Pancreas (tissue), 10 donors: ENCODE results near the gene KIAA1755. TPM values are rescaled to one million over a fixed set of nuclear protein-coding genes. Genes with fewer than 3 reads are reported as not detected.
"Not testable (repeated sequence)": the region's sequence is repeated elsewhere in the genome, so short reads cannot be mapped to it uniquely, and the experiment has no call there.

ENCODE experiments used
- ATAC-seq, 4 donors: fragments of 200-7000 bp; cut with Tn5 transposase; one replicate each; pipeline versions ENCODE4 v1.8.0 to v1.9.1; 2020; ENCODE audit warnings: mild to moderate bottlenecking in 4 of 4, moderate library complexity in 4 of 4
- DNase-seq, 6 donors: peaks; one replicate each; pipeline ENCODE4 v3.0.0-alpha.2; 2020
- FAIRE-seq: peaks from 2 replicates; lab custom pipeline; 2012; peaks lifted over from hg19 to GRCh38; lab: Jason Lieb, UNC
- H3K27ac ChIP-seq, 4 donors: fragments of 200-600 bp; sonication (generic); 1 replicate in 3 of 4; 2 replicates in 1 of 4; pipeline versions ENCODE4 v1.5.0 to v1.8.0; 2020
- H3K27me3 ChIP-seq, 4 donors: fragments of 200-600 bp; one replicate each; pipeline ENCODE4 v1.8.0; 2021
- H3K36me3 ChIP-seq, 3 donors: fragments of 200-600 bp; sonication (generic) in 1 of 3; one replicate each; pipeline versions ENCODE4 v1.5.0 to v1.8.0; 2020 to 2021
- H3K4me1 ChIP-seq, 3 donors: fragments of 200-600 bp; one replicate each; pipeline ENCODE4 v1.8.0; 2021
- H3K4me3 ChIP-seq, 4 donors: fragments of 200-600 bp; sonication (generic) in 2 of 4; one replicate each; pipeline versions ENCODE4 v1.5.0 to v1.8.0; 2020 to 2021
- H3K9me3 ChIP-seq, 4 donors: fragments of 200-600 bp; one replicate each; pipeline ENCODE4 v1.8.0; 2021
- CTCF ChIP-seq, 4 donors: fragments of 200-600 bp; sonication (generic) in 3 of 4; IDR thresholded peaks; one replicate each; pipeline versions ENCODE4 v1.5.0 to v1.8.0; 2021; ENCODE audit warnings: antibody characterized with exemption in 4 of 4
- WGBS, 2 donors: extraction: QIAGEN DNeasy Blood & Tissue Kit; methylation state at CpG; one replicate each; pipeline ENCODE4 v1.1.7; 2013; 5-methylcytosine and 5-hydroxymethylcytosine counted together
- intact Hi-C, 3 donors: fragments of 100-400 bp; cut with DNase I; formaldehyde crosslinking; loops; one replicate each; pipeline versions ENCODE4 v1.11.1 to v1.14.2; 2022
- polyA plus RNA-seq, 2 donors: library from polyadenylated mRNA; stranded (reverse); fragments of 200-250 nt; gene quantifications; one replicate each; pipeline ENCODE4 v1.2.3, GENCODE V29; 2013
- total RNA-seq, 6 donors: library from RNA; stranded (reverse); fragmentation: NEBNext Ultra II Directional in 4 of 6; extraction: Animal tissue kit (Norgen Biotek cat#: 25700) in 4 of 6; gene quantifications; one replicate each; pipeline versions ENCODE4 v1.2.1 to v1.2.4, GENCODE V29; 2021 to 2023
- donor health status: healthy with polysubstance abuse.
- donor health status: DM: no; HTN: no; CAD: no; lungs with moderate emphysema.
- donor health status: DM: no; HTN: no; CAD: no.
- donor health status: control.
- donor health status: control.
- donor health status: Bipolar disorder and iron deficiency.
- donor health status: DM: yes; HTN: yes; CAD: no.
- donor health status: DM: no; HTN: no; CAD: no.
- donor health status: DM: no; HTN: no; CAD: no.
- donor health status: DM: yes; HTN: yes; CAD: no.

KIAA1755 gene
- total and polyA plus RNA-seq, 8 donors, result 0.24 to 2.5 (median 0.96) TPM

GRCh38 chr20:38283236-38283635, 22.7 kb upstream of the KIAA1755 start:
- FAIRE-seq (no peak), ATAC-seq (no peak), DNase-seq (no peak)
- 90% methylated on average over 2 of the region's 2 CpGs for WGBS, 2 donors
- Histone ChIP-seq H3K27me3 (no peaks in the 10 kb centered on the region), H3K4me1 (no peaks in the 10 kb centered on the region), H3K27ac (no peak overlapping the region), H3K36me3 (no peaks in the 10 kb centered on the region), H3K9me3 (no peaks in the 10 kb centered on the region), H3K4me3 (no peak overlapping the region)
- intact Hi-C loops, result no loop called here
- TF ChIP-seq CTCF (IDR thresholded peaks at IDR 0.05), result no peak

- FAIRE-seq, H3K27ac ChIP-seq, ATAC-seq, H3K4me3 ChIP-seq, H3K4me1 ChIP-seq, H3K27me3 ChIP-seq, H3K9me3 ChIP-seq, H3K36me3 ChIP-seq, DNase-seq, intact Hi-C loops: not testable (repeated sequence)
- 80 to 81% methylated on average over 6 of the region's 6 CpGs for WGBS, 2 donors
Measured at GRCh38 chr20:38281176-38281915, 20.8 kb upstream of the KIAA1755 start.

- intact Hi-C loops, result no loop called here
- no peaks in the 10 kb centered on the region for H3K36me3 ChIP-seq
- DNase-seq (no peak), ATAC-seq (no peak), FAIRE-seq (no peak)
- no peak overlapping the region for H3K4me3 ChIP-seq
- WGBS, 2 donors, result 93 to 96% methylated on average over 2 of the region's 2 CpGs
- no peaks in the 10 kb centered on the region for H3K4me1 ChIP-seq
- H3K27me3 ChIP-seq, result no peaks in the 10 kb centered on the region
- TF ChIP-seq CTCF (IDR thresholded peaks at IDR 0.05), result no peak
- no peak overlapping the region for H3K27ac ChIP-seq
- no peaks in the 10 kb centered on the region for H3K9me3 ChIP-seq
Measured at GRCh38 chr20:38278763-38279162, 18.2 kb upstream of the KIAA1755 start.

GRCh38 chr20:38278131-38278530, 17.6 kb upstream of the KIAA1755 start:
- Histone ChIP-seq H3K27ac (no peak overlapping the region), H3K27me3 (no peaks in the 10 kb centered on the region), H3K9me3 (no peaks in the 10 kb centered on the region), H3K4me3 (no peak overlapping the region), H3K36me3 (no peaks in the 10 kb centered on the region), H3K4me1 (no peaks in the 10 kb centered on the region)
- DNase-seq (no peak), FAIRE-seq (no peak), ATAC-seq (no peak)
- intact Hi-C loops, result no loop called here
- WGBS, 2 donors, result 55 to 61% methylated on average over 14 of the region's 14 CpGs
- no peak for TF ChIP-seq CTCF (IDR thresholded peaks at IDR 0.05)

GRCh38 chr20:38277691-38278090, 17.2 kb upstream of the KIAA1755 start:
- DNase-seq, result no peak
- 68 to 84% methylated on average over 2 of the region's 2 CpGs for WGBS, 2 donors

More at GRCh38 chr20:38277691-38278090, 17.2 kb upstream of the KIAA1755 start:
- intact Hi-C loops, result no loop called here
- Histone ChIP-seq H3K27me3 (no peaks in the 10 kb centered on the region), H3K4me3 (no peak overlapping the region), H3K4me1 (no peaks in the 10 kb centered on the region), H3K9me3 (no peaks in the 10 kb centered on the region), H3K36me3 (no peaks in the 10 kb centered on the region), H3K27ac (no peak overlapping the region)
- no peak for ATAC-seq
- TF ChIP-seq CTCF (IDR thresholded peaks at IDR 0.05), result no peak
- no peak for FAIRE-seq
